HG03025 (cell line): ENCODE measurements around the gene ZNF576.
"Not testable (repeated sequence)": the region's sequence is repeated elsewhere in the genome, so short reads cannot be mapped to it uniquely, and the experiment has no call there.

ENCODE experiments used
- ATAC-seq: cut with Tn5 transposase; IDR thresholded peaks from one replicate; pipeline ENCODE4 v1.9.1; 2021; ENCODE audit warnings: mild to moderate bottlenecking, moderate library complexity; ENCODE audit not compliant: unreplicated experiment, low FRiP score

The ZNF576 gene

DNA sequence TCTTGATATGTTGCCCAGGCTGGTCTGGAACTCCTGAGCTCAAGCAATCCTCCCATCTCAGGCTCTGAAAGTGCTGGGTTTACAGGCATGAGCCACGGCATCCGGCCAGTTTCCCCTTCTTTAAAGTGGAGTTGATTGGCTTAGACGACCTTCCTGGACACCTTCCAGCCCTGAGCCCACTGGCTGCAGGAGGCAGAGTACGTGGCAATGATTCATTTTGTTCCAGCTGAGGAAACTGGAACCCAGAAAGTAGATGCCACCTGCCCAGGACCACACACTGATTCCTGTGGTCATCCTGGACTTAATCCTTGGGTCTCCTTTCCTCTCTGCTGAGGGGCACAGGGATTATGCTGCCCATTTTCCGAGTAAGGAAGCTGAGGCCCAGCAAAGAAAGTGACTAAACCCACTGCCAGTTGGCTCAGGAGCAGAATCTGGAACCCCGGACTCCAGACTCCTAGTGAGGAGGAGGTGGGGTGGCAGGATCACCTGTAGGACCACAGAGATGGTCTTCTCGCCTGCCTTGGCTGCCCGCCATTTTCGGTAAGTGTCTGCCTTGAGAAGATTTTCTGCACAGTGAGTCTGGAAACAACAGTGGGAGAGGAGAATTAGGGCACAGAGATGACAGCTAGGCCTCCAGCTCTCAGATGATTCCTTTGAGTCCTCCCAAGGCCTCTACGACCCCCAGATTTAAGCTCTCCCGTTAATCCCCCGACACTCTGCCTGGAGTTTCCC is 21.8 kb upstream of the ZNF576 start:
- no peak for ATAC-seq

DNA sequence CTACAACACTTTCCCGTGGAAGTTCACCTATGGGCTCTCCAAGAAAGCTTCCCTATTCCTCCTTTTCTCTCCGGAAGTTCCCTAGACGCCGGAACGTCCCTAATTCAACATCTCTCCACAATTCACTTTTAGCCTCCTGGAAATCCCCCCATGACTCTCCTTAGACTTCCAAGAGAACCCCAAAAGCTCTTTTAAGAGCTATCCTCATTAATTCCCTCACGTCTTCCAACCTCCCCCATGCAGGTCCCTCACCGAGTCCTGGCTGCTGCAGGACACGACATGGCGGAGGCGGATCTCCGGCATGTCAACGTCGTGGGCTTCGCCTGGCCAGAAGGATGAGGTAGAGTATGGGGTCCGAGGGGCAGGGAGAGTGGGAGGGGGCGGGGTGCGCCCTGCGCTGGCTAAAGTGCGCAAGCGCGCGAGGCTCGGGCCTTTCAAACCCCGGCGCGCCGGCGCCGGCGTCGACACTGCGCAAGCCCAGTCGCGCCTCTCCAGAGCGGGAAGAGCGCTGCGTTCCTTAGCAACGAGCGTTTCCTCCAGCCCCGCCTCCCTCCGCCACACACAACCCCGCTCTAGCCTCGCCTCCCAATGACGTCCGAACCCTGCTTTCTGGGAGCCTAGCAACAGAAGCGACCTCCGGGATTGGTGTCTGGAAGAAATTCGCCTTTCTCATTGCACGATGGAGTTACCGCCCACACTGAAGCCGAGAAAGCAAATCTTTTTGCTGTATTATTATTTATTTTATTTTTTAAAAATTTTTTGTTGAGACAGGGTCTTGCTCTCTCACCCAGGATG is 21.0 kb upstream of the ZNF576 start, which contains the start of the genes PINLYP and XRCC1:
Gene PINLYP, plus strand, starts transcription at position 646 of the 795 bp plus-strand sequence. CDS start 1,391 bp downstream, outside the sequence.
Gene XRCC1, minus strand, starts transcription at position 372 of the 795 bp plus-strand sequence. Its CDS starts 69 bp downstream, at position 303.
- peak; percentile 90 for ATAC-seq

DNA sequence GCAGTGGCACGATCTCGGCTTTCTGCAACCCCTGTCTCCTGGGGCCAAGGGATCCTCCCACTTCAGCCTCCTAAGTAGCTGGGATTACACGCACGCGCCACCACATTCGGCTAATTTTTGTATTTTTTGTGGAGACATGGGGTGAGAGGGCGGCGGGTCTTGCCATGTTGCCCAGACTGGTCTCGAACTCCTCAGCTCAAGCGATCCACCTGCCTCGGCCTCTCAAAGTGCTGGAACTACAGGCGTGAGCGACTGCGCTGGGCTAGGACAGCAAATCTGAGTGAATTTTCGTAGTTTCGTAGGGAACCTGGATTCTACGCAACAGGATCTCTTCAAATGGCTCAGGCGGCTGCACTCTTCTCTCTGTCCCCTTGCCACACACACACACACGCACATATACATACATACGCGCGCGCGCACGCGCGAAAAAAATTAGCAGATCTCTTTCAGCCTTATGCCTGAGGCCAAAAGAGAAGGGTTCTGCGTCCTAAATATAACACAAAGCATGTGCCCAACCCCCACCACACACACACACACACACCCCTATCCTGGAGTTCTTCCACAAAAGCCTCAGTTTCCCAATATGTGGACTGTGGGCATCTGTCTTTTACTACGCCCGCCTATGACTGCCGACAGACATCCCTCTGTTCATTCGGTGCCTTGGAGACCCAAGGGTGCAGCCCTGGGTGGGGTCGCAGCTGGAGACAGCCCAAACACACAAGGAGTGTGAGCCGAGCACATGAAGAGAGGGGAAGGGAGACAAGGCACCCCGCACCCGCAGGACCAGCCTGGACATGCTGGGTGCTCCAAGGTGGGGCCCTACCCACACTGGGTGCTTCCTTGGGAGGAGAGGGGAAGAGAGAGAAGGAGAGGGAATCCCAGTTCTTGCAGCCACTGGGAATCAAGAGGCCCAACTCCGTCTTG is 20.2 kb upstream of the ZNF576 start:
- no peak for ATAC-seq

DNA sequence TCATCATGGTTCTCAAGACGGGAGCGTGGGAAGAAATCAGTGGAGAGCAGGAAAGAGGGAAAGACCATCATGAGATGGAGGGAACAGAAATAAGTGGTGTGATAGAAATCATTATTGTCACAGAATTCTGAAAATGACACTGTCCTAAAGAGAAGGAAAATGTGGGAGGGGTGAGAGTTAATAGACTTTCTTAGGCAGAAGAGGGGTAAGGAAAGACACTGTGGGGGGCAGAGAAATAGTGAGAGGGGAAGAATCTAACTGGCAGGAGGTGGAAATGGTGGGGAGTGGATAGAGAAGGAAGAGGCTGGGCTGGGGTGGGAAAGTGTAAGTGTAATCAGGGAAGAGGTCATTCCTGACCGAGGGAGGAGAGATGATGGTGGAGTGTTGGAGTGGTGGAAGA is 17.6 kb upstream of the ZNF576 start:
- no peak for ATAC-seq

DNA sequence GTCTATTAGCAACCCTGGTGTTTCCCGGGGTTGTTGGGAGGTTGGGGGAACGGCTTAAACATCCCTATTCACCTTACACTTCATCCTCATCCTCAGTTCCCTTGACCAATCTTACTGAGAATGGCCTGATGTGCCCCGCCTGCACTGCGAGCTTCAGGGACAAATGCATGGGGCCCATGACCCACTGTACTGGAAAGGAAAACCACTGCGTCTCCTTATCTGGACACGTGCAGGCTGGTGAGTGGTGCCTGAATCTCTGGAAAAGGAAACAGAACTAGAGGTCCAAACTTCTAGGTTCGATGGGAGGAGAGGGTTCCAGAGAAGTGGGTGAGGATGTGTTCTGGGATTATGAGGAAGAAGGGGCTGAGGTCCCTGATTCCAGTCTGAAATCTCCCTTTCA is 14.9 kb upstream of the ZNF576 start:
- no peak for ATAC-seq

DNA sequence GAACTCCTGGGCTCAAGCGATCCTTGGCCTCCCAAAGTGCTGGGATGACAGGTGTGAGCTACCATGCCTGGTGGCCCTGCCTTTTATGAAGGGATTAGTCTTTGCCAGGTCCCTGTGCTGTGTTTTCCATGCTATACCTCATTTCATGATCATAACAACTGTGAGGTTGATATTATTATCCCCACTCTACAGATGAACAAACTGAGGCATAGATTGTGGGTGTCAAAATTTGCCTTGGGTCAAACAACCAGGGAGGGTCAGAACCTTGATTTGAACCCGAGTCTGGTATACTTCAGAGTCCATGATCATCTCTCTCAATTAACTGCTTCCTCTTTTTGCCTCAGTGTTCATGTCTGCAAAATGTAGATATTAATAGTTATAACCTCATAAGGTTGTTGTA is 13.9 kb upstream of the ZNF576 start:
- ATAC-seq = no peak

DNA sequence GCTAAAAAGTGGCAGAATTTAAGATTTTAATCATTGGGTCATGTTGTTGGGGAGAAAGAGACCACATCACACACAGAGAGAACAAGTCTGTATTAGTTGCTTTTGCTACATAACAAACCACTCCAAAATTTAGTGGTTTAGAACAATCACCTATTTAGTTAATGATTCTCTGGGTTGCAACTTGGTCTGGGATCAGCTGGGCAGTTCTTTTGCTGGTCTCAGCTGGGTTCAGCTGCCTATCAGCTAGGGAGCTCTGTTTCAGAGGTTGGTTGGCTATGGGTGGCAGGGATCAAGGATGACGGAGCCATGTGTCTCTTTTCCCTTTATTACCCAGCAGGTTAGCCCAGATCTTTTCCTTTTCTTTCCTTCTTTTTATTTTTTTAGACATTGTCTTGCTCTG is 11.9 kb upstream of the ZNF576 start:
- no peak for ATAC-seq

DNA sequence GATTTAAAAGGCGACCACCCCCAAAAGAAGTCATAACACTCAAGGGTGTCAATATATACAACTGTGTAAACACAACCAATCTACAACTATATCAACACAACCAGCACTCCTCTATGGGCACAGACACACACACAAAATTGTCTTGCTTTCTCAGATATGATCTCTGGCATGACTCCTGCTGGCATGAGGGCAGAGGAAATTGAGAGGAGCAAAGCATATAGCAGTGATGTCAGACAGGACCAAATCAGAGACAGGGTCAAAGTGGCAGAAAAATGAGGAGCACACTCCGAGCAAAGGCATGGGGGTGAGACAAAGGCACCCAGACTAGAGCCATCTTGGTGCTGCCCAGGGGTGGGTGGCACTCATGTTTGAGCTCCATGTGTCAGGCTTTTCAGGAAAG is 10.0 kb upstream of the ZNF576 start:
- ATAC-seq = no peak

DNA sequence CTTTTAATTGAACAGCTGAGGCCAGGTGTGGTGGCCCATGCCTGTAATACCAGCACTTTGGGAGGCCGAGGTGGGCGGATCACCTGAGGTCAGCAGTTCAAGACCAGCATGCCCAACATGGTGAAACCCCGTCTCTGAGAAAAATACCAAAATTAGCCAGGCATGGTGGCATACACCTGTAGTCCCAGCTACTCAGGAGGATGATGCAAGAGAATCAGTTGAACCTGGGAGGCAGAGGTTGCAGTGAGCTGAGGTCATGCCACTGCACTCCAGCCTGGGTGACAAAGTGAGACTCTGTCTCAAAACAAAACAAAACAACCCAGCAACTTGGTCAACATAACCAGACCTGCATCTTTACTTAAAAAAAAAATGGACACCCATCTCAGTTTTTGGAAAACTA is 9.4 kb upstream of the ZNF576 start:
- ATAC-seq = not testable (repeated sequence)

DNA sequence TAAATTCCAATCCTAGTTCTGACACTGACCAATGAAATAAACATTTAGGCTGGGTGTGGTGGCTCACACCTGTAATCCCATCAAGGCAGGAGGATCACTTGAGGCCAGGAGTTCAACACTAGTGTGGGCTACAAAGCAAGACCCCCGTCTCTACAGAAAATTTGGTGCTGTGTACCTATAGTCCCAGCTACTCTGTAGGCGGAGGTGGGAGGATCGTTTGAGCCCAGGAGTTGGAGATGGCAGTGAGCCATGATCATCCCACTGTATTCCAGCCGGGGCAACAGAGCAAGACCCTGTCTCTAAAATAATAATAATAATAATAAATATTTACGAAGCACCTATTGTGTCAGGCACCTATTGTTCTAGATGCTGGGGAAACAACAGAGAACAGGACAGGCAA is 7.1 kb upstream of the ZNF576 start:
- ATAC-seq = no peak

DNA sequence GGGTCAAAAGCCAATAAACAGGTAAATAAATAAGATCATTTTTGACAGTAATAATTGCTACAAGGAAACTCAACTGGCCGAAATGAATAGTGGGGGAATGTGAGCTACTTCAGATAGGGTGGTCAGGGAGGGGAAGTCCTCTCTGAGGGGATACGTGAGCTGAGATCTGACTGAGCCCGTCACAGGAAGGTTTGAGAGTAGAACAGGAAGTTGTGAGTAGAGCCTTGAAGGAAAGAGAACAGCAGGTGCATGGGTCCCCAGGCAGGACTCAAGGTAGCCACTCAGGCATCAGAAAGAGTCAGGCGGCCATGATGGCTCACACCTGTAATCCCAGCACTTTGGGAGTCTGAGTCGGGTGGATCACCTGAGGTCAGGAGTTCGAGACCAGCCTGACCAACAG is 6.7 kb upstream of the ZNF576 start:
- ATAC-seq = no peak

DNA sequence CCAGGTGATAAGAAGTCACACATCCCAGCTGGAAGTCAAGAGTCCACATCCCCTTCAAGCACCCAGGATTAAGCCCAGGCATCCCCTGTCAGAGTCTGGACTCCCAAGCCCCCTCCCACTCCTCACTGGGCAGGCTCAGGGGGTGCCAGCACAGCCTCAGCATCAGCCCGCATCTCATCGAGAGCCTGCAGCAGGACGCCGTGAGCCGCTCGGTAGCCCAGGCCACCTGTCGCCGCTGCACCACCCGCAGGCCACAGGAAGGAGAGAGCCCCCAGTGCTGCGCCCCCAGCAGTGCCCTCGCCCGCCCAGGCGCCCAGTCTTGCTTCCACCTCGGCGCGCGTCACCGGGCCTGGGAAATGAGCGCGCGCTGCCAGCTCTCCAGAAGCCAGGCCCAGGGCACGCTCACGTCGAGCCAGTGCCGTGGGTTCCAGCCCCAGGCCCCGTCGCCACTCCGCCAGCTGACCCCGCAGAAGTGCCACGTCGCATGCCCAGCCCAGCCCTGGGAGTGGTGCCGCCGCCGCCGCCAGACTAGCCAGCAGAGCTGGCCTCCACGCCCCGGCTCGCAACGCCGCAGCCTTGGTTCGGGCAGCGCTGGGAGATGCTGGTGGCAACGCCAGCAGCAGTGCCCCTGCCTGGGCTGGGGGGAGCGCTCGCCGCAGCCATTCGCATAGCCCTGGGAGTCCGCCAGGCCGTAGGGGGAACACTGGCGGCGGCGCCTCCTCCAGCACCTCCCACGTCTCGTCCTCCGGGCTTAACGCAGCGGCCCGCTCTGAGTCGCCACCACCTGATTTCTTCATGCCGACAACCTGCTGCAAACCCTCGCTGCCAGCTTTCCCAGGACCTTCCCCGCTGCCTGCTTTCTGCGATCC is 4.3 kb upstream of the ZNF576 start:
- ATAC-seq = no peak

DNA sequence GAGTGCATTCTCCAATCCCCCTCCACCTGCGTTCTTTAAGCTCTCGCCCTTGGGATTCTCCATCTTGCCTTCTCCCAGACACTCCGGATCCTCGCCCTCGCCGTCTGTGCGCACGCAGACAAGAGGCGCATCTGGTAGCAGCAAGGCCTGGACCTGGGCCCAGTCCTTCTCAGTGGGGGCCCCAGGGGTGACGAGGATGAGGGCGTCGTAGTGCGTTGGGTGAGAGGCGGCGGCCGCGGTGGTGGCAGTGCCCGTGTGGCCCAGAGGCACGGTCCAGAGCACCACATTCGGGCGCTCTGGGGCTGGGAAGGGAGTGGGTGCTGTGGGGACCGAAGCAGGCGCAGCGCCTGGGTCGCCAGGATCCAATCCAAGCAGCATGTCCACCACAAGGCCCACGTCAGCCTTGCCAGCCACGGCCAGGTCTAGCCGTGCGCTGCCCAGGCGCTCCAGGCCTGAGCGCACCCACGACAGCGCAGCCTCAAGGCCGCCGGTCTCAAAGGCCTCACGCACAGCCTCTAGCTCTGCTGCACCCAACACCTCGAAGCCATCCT is 3.5 kb upstream of the ZNF576 start:
- ATAC-seq = no peak

DNA sequence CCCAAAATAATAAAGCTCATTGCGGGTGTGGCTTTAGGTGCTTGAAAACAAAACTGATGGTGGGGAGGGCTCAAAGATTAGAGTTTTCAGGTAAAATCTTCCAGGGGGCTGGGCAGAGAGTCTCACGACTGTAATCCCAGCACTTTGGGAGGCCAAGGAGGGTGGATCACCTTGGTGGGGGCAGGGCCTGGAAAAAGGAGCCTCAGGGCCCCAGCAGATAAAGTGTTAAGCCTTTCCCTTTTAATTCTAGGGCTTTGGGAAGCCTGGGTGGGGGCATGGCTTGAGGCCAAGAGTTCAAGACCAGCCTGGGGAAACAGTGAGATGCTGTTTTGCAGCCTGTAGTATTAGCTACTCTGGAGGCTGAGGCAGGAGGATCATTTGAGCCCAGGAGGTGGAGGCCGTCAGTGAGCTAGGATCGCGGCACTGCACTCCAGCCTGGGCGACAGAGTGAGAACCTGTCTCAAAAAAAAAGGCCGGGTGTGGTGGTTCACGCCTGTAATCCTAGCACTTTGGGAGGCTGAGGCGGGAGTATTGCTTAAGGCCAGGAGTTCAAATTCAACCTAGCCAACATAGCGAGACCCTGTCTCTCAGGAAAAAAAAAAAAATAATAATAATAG is 2.2 kb upstream of the ZNF576 start:
- ATAC-seq = no peak

DNA sequence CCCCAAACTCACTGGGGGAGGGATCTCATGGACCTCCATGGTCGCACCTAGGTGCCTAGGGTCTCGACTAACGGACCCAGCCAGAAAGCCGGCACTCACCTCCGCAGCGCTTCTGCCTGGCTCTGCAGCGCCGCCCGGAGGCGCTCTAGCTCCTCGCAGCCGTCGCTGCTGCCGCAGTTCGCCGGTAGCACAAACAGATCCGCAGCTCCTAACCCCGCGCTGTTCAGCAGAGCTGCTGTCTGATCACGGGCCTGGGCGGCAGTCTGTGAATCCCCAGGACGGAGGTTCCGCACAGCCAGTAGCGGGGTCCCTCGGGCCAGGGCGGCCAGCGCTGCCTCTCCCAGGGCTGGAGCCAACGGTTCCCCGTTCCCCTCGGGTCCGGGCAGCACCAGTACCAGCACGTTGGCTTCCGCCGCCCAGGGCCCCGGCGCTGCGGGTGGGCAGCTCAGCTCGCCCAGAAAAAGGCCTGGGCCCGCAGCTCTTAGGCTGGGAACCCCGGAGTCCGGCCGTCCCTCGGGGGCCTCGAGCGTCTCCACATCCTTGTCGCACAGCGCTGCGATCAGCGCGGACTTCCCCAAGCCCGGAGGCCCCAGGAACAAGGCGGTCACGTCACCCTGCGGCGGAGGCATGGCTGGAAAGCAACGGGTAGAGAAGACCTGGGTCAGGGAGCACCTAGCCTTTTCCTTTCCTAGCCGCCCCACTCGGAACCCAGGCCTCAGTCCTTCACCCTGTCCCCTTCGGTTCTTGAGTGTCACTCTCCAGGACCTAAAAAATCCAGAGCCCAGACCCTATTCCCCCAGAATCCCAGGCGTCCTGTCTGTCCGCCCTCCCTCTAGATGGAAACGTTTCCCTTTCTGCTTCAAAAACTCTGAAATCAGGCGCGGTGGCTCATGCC is 1.4 kb upstream of the ZNF576 start:
- no peak for ATAC-seq

DNA sequence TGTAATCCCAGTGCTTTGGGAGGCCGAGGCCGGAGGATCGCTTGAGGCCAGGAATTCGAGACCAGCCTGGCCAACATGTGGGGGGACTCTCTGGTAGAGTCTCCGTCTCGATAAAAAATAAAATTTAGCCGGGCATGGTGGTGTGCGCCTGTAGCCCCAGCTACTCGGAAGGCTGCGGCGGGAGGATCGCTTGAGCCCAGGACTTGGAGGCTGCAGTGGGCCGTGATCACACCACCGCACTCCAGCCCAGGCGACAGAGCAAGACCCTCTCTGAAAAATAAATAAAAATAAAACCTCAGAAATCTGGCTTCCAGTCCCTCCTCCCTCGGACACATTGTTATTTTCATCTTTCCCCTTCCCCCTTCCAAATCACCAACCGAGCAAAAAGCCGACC is 793 bp upstream of the ZNF576 start:
- ATAC-seq = peak; percentile 0

DNA sequence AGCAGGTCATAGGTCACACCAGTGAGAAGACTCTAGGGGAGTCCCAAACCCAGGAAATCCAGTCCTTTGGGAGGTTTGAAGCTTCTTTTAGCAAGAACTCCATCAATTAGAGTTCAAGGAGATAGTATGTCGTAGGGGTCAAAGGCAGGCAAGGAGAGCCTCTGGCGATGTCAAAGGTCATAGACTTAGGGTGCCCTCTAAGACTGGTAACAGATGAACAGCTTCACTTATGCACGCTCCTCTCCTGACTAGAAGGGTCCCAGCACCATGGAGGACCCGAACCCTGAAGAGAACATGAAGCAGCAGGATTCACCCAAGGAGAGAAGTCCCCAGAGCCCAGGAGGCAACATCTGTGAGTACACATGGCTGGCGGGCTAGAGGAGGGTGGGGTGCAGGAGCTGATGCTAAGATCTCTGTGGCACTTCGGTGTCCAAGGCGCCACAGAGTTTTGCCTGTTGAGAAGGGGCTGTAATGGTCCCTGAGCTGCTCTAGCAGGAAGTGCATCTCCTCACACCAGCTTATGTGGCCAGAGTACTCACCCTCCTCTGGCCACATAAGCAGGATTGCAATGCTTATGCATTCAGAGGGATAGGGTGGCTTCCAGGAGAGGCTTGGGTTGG is 557 bp downstream of the ZNF576 start:
- ATAC-seq = no peak

DNA sequence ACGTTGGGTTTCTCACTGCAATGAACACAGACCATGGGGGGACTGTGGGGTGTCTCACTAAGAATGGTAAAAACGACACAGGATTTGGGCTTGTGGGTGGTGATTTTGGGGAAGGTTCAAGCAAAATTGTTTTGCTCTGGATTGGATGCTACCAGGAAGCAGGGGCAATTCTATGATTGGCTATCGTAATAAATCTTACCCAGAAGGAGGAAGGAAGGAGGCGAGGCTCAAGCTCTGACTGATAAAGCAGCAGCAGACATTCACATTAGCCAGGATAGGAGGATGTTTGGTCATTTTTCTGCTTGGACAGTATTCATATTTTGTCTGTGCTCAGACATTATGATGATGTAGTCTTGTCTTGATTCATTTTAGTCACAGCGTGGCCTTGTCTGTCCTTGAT is 1.5 kb downstream of the ZNF576 start:
- no peak for ATAC-seq
